Skin of body (tissue), 2 donors: ENCODE results near the gene NFATC1. TPM values are rescaled to one million over a fixed set of nuclear protein-coding genes. Genes with fewer than 3 reads are reported as not detected.

Experiments used
- DNase-seq: peaks from one replicate; lab custom pipeline; 2025; lab: John Stamatoyannopoulos, UW
- total RNA-seq: library from RNA; depleted of rRNA; stranded (reverse); fragments of >200 nt; gene quantifications from one replicate; pipeline ENCODE4 v1.2.3, GENCODE V29; 2014

The NFATC1 gene
- total RNA-seq, 1 donor from 2014 or later: 18.7 TPM

DNA sequence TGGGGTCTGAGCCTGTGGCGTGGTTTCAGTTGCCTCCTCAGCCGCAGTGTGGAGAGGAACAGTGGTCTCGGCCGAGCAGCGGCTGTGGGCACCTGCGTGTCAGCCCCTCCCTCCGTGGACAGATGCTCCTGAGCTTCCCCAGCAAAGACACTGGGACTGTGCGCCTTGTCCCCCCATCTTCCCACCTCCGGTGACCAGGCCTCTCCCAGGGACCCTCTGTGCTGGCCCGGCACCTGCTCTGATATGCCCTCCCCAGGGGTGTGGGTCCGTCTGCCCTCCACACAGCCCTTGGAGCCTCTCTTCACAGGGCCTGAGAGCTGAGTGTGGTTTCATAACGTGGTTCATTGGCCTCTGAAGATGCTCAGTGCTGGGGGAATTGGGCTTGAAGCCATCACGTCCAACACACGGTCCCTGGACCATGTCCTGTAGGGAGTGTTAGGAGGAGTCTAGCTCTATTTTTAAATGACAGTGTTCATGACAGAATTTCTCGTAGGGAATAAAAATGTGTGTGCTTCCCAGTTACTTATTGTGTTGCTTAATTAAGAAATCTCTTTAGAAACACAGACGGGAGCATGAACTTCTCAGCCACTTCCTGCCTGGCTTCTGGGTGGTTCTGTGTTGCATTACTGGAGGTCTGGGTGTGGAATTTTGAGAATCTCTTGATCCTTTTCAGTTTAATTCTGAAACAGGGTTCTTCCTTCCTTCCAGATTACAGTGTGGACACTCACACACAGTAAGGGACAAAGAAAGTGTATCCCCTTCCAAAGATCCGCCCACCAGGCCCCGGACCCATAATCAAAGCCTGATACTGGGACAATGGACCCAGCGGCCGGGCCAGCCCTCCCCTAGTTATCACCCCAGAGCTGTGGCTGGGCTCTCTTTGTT is 110.7 kb downstream of the NFATC1 start:
- DNase-seq: peak; percentile 43

GRCh38 chr18:79507076-79507545 is 111.4 kb downstream of the NFATC1 start:
- DNase-seq: peak; percentile 22

GRCh38 chr18:79507546-79508480 is 112.1 kb downstream of the NFATC1 start:
- DNase-seq: peak; percentile 78

- no peak for DNase-seq
Measured at GRCh38 chr18:79508565-79509535, 113.1 kb downstream of the NFATC1 start.

DNA sequence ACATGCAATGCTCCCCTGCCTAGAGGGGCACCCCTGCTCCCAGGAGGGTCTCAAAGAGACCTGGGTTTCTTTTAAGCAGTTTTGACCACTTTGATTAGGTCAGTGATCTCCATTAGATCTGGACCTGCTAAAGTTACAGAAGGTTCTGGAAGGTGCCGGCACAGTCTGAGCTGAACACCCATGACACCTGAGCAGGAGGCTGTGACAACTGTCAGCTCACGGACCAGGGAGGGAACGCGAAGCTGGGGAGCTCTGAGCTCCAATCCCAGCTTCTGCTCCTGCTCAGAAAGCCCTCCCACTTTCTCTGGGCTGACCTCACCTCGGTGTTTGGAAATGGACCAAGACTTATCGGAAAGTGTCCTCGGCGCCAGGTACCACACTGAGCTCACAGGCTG is 113.8 kb downstream of the NFATC1 start:
- no peak for DNase-seq

- DNase-seq: no peak
Measured at GRCh38 chr18:79510046-79510685, 114.4 kb downstream of the NFATC1 start.

DNA sequence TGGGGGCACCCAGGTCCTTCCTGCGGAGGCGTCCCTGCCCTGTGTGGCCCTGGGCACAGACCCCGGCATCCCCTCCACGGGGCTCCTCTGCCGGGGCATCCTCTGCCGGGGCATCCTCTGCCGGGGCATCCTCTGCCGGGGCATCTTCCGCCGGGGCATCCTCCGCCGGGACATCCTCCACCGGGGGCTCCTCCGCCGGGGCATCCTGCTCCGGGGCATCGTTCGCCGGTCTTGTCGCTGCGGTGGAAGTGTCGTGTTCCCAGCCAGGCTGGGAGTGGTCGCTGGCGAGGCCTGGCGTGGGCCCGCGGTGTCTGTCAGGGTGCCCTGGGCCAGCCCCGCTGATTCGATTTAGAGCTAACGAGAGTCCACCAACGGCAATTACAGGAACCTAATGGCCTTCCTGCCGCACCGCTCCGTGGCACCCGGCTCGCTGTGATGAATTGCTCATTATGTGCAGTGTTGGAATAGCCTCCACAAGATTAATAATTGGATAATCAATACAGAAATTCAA is 115.1 kb downstream of the NFATC1 start:
- DNase-seq: no peak

GRCh38 chr18:79511271-79511670 is 115.5 kb downstream of the NFATC1 start:
- no peak for DNase-seq

- no peak for DNase-seq
Measured at GRCh38 chr18:79511671-79512301, 116.1 kb downstream of the NFATC1 start.

DNA sequence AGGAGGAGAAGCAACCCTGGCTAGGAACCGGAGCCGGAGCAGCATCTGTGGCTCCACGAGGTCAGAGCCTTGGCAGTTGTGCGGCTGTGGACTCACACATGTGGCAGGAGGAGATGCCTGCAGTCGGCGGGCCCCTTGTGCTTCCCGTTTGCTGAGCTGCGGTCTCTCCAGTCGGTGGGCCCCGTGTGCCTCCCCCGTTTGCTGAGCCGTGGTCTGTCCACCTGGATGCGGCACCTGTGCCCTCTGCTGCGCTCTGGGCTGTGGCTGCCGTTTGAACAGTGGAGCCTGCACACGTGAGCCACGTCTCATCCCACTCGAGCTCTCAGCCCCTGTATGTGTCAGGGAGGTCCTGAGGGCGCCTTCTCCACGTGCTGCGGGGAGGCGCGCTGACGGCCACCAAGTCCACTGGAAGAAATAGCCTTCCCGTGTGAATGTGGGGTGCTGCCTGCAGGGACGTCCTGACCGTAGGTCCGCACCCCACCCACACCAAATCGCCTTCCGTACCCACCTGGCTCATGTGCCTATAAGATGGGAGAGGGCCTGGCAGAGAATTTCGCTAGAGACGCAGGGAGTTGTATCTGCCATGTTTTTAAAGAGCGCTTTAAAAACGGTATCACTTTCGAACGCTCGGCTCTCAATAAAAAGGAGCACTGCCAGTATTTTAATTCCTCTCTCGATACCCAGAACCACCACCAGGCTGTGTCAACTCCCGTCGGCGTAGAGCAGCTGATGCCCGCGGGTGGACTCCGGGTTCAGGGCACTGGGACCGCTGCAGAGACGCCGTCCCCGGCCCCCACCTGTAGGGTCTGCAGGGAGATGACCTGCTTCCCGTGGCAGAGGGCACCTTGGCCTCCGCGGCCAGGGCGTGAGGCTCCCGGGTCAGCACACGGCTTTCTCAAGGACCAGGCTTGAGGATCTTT is 117.0 kb downstream of the NFATC1 start:
- no peak for DNase-seq

DNA sequence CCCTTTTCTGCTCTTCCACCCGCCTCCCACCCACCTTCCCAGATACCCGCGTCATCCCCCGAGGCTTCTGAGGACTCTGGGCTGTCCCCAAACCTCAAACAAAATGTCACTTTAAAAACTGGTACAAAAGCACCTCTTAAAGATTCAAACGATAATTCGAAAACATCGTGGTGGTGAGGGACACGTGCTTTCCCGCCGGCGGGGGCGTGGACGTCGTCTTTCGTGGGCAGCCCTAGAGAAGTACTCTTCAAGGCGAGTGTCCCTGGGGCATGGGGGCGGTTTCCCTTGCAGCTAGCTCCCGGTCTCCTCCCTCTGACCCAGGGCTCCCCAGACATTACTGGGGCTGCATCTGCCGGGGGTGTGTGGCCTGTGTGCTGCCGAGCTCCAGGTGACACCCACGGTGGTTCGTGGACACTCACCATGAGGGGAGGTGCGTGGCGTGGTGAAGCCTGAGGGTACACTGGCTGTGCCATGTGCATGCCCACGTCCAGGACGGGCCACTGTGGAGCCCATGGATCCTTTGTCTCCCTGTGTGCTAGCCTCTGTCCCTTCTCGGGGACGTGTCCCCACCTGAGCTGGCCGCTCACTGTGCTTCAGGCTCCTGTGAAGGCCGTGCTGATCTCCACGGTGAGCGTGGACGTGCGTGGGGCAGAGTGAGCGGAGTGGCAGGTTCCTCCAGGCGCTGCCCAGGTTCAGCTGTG is 117.8 kb downstream of the NFATC1 start:
- no peak for DNase-seq

DNA sequence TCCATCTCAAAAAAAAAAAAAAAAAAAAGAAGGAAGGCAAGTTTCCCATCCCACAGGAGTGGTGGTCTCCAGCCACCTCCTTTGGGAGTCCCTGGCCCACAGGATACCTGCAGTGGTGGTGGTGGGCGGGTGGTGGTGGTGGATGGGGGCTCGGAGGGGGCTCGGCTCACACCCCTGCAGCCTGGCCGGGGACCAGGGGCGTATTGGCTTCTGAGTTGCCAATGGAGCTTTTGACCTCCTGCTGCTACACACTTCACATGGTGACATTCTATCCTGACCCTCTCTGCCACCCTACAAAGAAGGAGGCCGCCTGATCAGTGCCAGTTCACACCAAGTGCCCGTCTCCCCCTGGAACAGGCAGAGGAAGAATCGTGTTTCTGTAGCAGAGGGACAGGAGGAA is 119.6 kb downstream of the NFATC1 start:
- DNase-seq: no peak

GRCh38 chr18:79515944-79516351 is 120.2 kb downstream of the NFATC1 start:
- no peak for DNase-seq

GRCh38 chr18:79516441-79516931 is 120.8 kb downstream of the NFATC1 start:
- DNase-seq: no peak

- no peak for DNase-seq
Measured at GRCh38 chr18:79517341-79517740, 121.6 kb downstream of the NFATC1 start.

- DNase-seq: no peak
Measured at GRCh38 chr18:79518028-79518682, 122.4 kb downstream of the NFATC1 start.

GRCh38 chr18:79518683-79519128 is 123.0 kb downstream of the NFATC1 start:
- DNase-seq: no peak
